Measurements from ENCODE around the gene CHRD. TPM values are rescaled to one million over a fixed set of nuclear protein-coding genes. Genes with fewer than 3 reads are reported as not detected.

The CHRD gene
- total RNA-seq, 1 experiment from 2014 or later = 1.8 TPM

GRCh38 chr3:184366619-184367289 is 13.1 kb upstream of the CHRD start:
- Histone ChIP-seq H3K27me3 (ENCODE audit: insufficient read depth, low read length) (no peaks in the 10 kb centered on the region), H3K9me3 (ENCODE audit: control insufficient read depth, low read depth, low read length) (no peaks in the 10 kb centered on the region), H3K23ac (ENCODE audit: insufficient read length, low read depth, low read length) (no peak overlapping the region), H4K5ac (ENCODE audit: insufficient read length, low read depth, low read length) (no peak overlapping the region), H2BK5ac (ENCODE audit: insufficient read length, low read length) (no peak overlapping the region), H2AK5ac (ENCODE audit: insufficient read length, low read length) (no peak overlapping the region), H4K8ac (replicated peaks; ENCODE audit: insufficient read length, low read depth, low read length) (no peak overlapping the region), H3K56ac (ENCODE audit: insufficient read length, low read depth, low read length) (no peak overlapping the region), H3K23me2 (ENCODE audit: insufficient read length, low read depth, low read length, poor library complexity, severe bottlenecking) (peaks cover 14% of the 10 kb centered on the region), H4K20me1 (ENCODE audit: control insufficient read depth, insufficient read depth, insufficient read length) (peaks cover 2% of the 10 kb centered on the region), H4K91ac (ENCODE audit: insufficient read length, low read depth, low read length) (no peak overlapping the region), H3K79me1 (ENCODE audit: insufficient read depth, low read depth, low read length, poor library complexity, severe bottlenecking) (no peaks in the 10 kb centered on the region), H2BK120ac (ENCODE audit: low read depth, low read length, poor library complexity, severe bottlenecking) (no peak overlapping the region), H3K9ac (ENCODE audit: extremely low read depth, insufficient read length, low read length) (no peak overlapping the region), H3K4me1 (ENCODE audit: insufficient read depth, low read length) (no peaks in the 10 kb centered on the region), H3K18ac (ENCODE audit: insufficient read length, low read depth, low read length) (no peak overlapping the region), H3K14ac (ENCODE audit: insufficient read depth, low read length) (no peak overlapping the region), H3K79me2 (ENCODE audit: insufficient read depth, low read length) (no peaks in the 10 kb centered on the region; the same call in 1 of the 2 replicates), H2BK15ac (ENCODE audit: low read depth, low read length) (no peak overlapping the region), H3K4ac (ENCODE audit: low read depth, low read length) (no peak overlapping the region), H3K27ac (ENCODE audit: insufficient read length, low read depth, low read length) (no peak overlapping the region), H3T11ph (ENCODE audit: low read length) (no peak overlapping the region), H2BK20ac (ENCODE audit: low read depth, low read length, poor library complexity, severe bottlenecking) (no peak overlapping the region), H3K4me2 (ENCODE audit: insufficient read depth, insufficient read length, low read length) (no peak overlapping the region), H2AFZ (ENCODE audit: low read length) (no peak overlapping the region), H2BK12ac (ENCODE audit: insufficient read length, low read depth, low read length) (no peak overlapping the region)
- H3K27me3 Mint-ChIP-seq (ENCODE audit: low read depth) = no peaks in the 10 kb centered on the region; the same call in 1 of the 2 replicates
- no peaks in the 10 kb centered on the region for H3K9me3 Mint-ChIP-seq
- WGBS (ENCODE audit: extremely low coverage, insufficient read length, low lambda C conversion rate) = no CpG with 5 or more reads among the region's 5 CpGs
- H3K4me1 Mint-ChIP-seq = peaks cover 13 to 14% of the 10 kb centered on the region in 2 experiments
- DNase-seq = no peak
- H3K36me3 Mint-ChIP-seq (ENCODE audit: insufficient read depth in 1 of 3, low read depth in 3 of 3) = peaks cover 38 to 65% (median 58%) of the 10 kb centered on the region in 3 experiments
- no peak overlapping the region for H3K27ac Mint-ChIP-seq
- no peak for TF ChIP-seq CTCF (conservative IDR thresholded peaks at IDR 0.05)
- no peak overlapping the region for H3K4me3 Mint-ChIP-seq
